Gastrocnemius medialis (tissue), 4 donors: ENCODE results near the gene TBCD. TPM values are rescaled to one million over a fixed set of nuclear protein-coding genes. Genes with fewer than 3 reads are reported as not detected.
"Not testable (repeated sequence)": the region's sequence is repeated elsewhere in the genome, so short reads cannot be mapped to it uniquely, and the experiment has no call there.

Source experiments
- ATAC-seq, 2 donors: fragments of 150-250 bp; one replicate each; pipeline ENCODE4 v1.9.1; 2016
- DNase-seq, 2 donors: peaks; one replicate each; pipeline ENCODE4 v3.0.0-alpha.2; 2019
- H3K27ac ChIP-seq, 4 donors: fragments of 200-600 bp; sonication (generic); 1 replicate in 1 of 4; 2 replicates in 3 of 4; pipeline ENCODE4 v1.5.1; 2016 to 2018; ENCODE audit warnings: mild to moderate bottlenecking in 2 of 4, moderate library complexity in 1 of 4
- H3K27me3 ChIP-seq, 3 donors: fragments of 200-600 bp; sonication (generic) in 2 of 3; 1 replicate in 1 of 3; 2 replicates in 2 of 3; pipeline versions ENCODE4 v1.5.1 to v1.6.0; 2016 to 2019; ENCODE audit warnings: mild to moderate bottlenecking in 1 of 3, moderate library complexity in 1 of 3
- H3K36me3 ChIP-seq, 2 donors: fragments of 200-600 bp; sonication (generic) in 1 of 2; one replicate each; pipeline ENCODE4 v1.5.1; 2017 to 2018
- H3K4me1 ChIP-seq, 2 donors: fragments of 200-600 bp; sonication (generic) in 1 of 2; one replicate each; pipeline ENCODE4 v1.5.1; 2016 to 2017; ENCODE audit warnings: mild to moderate bottlenecking in 2 of 2
- H3K4me3 ChIP-seq, 4 donors: fragments of 200-600 bp; sonication (generic) in 3 of 4; 1 replicate in 1 of 4; 2 replicates in 3 of 4; pipeline ENCODE4 v1.5.1; 2016 to 2019; ENCODE audit warnings: mild to moderate bottlenecking in 2 of 4
- H3K9me3 ChIP-seq, 3 donors: fragments of 200-600 bp; sonication (generic) in 2 of 3; 1 replicate in 1 of 3; 2 replicates in 2 of 3; pipeline ENCODE4 v1.5.1; 2016 to 2019
- POLR2A ChIP-seq, 2 donors: fragments of 450-650 bp; IDR thresholded peaks; one replicate each; pipeline ENCODE4 v1.6.1; 2017; ENCODE audit warnings: antibody characterized with exemption in 2 of 2, mild to moderate bottlenecking in 2 of 2, moderate library complexity in 2 of 2
- in situ Hi-C, 4 donors: fragments of 200-750 bp; cut with MboI; loops; one replicate each; pipeline versions ENCODE4 v1.15.0 to v1.8.0; 2017; ENCODE audit warnings: low sequenced_read_pairs in 4 of 4
- intact Hi-C: fragments of 100-400 bp; cut with DNase I; formaldehyde crosslinking; loops from one replicate; pipeline ENCODE4 v1.15.1; 2023; ENCODE audit warnings: low total_unique reads
- total RNA-seq, 4 donors: library from RNA; depleted of rRNA; stranded (reverse); fragments of >200 nt; gene quantifications; one replicate each; pipeline versions ENCODE4 v1.1.0 to v1.2.3, GENCODE V29; 2016
- TF ChIP-seq, protein P1 (sequence below), 5 experiments: fragments of 450-650 bp in 3 of 5; fragments of 200-600 bp in 2 of 5; sonication (generic) in 2 of 5; IDR thresholded peaks in 4 of 5; conservative IDR thresholded peaks in 1 of 5; 1 replicate in 4 of 5; 2 replicates in 1 of 5; pipeline ENCODE4 v1.5.1; 2016 to 2019; ENCODE audit warnings: antibody characterized with exemption in 5 of 5, mild to moderate bottlenecking in 3 of 5, moderate library complexity in 3 of 5

Gene TBCD
- total RNA-seq, 4 donors from 2014 or later = 18.0 to 50.4 (median 33.3) TPM

DNA sequence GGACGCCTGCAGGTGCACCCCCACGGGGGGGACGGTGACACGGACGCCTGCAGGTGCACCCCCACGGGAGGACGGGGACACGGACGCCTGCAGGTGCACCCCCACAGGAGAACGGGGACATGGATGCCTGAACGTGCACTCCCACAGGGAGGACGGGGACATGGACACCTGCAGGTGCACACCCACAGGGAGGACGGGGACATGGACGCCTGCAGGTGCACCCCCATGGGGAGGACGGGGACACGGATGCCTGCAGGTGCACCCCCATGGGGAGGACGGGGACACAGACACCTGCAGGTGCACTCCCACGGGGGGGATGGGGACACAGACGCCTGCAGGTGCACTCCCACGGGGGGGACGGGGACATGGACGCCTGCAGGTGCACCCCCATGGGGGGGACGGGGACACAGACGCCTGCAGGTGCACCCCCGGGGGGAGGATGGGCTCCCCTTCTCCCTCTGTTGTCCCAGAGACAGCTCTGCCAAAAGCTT, 213.0 kb downstream of the TBCD start:
- H3K27ac ChIP-seq = no peak overlapping the region
- no peak for TF ChIP-seq POLR2A (IDR thresholded peaks at IDR 0.05)
- TF ChIP-seq, protein P1, sequence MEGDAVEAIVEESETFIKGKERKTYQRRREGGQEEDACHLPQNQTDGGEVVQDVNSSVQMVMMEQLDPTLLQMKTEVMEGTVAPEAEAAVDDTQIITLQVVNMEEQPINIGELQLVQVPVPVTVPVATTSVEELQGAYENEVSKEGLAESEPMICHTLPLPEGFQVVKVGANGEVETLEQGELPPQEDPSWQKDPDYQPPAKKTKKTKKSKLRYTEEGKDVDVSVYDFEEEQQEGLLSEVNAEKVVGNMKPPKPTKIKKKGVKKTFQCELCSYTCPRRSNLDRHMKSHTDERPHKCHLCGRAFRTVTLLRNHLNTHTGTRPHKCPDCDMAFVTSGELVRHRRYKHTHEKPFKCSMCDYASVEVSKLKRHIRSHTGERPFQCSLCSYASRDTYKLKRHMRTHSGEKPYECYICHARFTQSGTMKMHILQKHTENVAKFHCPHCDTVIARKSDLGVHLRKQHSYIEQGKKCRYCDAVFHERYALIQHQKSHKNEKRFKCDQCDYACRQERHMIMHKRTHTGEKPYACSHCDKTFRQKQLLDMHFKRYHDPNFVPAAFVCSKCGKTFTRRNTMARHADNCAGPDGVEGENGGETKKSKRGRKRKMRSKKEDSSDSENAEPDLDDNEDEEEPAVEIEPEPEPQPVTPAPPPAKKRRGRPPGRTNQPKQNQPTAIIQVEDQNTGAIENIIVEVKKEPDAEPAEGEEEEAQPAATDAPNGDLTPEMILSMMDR (IDR thresholded peaks at IDR 0.05 in 4 of 5, conservative IDR thresholded peaks at IDR 0.05 in 1 of 5) = no peak
- no peaks in the 10 kb centered on the region for H3K9me3 ChIP-seq
- no peak for ATAC-seq
- intact Hi-C loops (no loop called here), in situ Hi-C loops (no loop called here)
- peaks cover 0 to 4% of the 10 kb centered on the region in 2 donors for H3K4me1 ChIP-seq
- no peaks in the 10 kb centered on the region for H3K36me3 ChIP-seq
- no peaks in the 10 kb centered on the region for H3K27me3 ChIP-seq
- H3K4me3 ChIP-seq = no peak overlapping the region
- no peak for DNase-seq

DNA sequence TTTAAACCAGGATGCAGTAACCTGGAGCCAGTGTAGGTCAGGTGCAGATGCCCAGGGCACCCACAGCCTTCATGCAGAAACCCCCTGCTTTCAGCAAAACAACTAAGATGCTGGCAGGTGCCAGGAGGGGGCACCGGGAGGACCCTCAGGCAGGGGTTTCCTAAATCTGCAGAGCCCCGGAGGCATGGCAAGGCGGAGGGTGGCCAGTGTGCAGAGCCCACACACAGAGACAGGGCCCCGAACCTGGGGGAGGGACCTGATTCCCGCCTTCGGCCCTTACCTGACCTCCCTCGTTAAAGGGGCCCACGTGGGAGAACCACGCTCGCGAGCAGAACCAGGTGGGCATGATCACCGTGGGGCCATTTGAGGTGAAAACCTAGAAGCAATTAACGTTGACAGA, 213.5 kb downstream of the TBCD start:
- no peak for TF ChIP-seq POLR2A (IDR thresholded peaks at IDR 0.05)
- TF ChIP-seq, protein P1 (IDR thresholded peaks at IDR 0.05 in 4 of 5, conservative IDR thresholded peaks at IDR 0.05 in 1 of 5) = no peak
- Histone ChIP-seq H3K4me1 (peaks cover 0 to 4% of the 10 kb centered on the region in 2 donors), H3K27ac (no peak overlapping the region), H3K36me3 (no peaks in the 10 kb centered on the region), H3K4me3 (no peak overlapping the region), H3K27me3 (no peaks in the 10 kb centered on the region), H3K9me3 (no peaks in the 10 kb centered on the region)
- no peak for DNase-seq
- in situ Hi-C loops (no loop called here), intact Hi-C loops (no loop called here)
- ATAC-seq = no peak

DNA sequence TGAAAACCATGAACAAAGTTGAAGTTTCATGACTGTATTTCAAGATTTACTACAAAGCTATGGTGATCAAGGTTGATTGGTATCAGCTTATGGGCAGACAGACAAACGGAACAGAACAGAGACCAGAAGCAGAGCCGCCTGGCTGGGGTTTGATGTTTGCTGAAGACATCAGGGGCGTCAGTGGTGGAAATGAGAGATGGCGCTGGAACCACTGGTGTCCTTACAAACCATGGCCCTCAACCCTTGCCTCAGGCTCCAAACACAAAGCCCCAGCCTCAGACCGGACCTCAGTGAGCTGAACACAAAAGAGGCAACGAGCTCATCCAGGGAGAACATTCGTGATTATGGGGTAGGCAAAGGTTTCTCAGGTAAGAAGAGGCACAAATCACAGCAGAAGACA, 214.6 kb downstream of the TBCD start:
- peaks cover 0 to 4% of the 10 kb centered on the region in 2 donors for H3K4me1 ChIP-seq
- no peak overlapping the region for H3K4me3 ChIP-seq
- in situ Hi-C loops = no loop called here
- no peak overlapping the region for H3K27ac ChIP-seq
- no peaks in the 10 kb centered on the region for H3K36me3 ChIP-seq
- intact Hi-C loops = no loop called here
- ATAC-seq = no peak
- no peak for DNase-seq
- no peaks in the 10 kb centered on the region for H3K27me3 ChIP-seq
- H3K9me3 ChIP-seq = no peaks in the 10 kb centered on the region
- TF ChIP-seq, protein P1 (IDR thresholded peaks at IDR 0.05 in 4 of 5, conservative IDR thresholded peaks at IDR 0.05 in 1 of 5) = no peak
- TF ChIP-seq POLR2A (IDR thresholded peaks at IDR 0.05) = no peak

DNA sequence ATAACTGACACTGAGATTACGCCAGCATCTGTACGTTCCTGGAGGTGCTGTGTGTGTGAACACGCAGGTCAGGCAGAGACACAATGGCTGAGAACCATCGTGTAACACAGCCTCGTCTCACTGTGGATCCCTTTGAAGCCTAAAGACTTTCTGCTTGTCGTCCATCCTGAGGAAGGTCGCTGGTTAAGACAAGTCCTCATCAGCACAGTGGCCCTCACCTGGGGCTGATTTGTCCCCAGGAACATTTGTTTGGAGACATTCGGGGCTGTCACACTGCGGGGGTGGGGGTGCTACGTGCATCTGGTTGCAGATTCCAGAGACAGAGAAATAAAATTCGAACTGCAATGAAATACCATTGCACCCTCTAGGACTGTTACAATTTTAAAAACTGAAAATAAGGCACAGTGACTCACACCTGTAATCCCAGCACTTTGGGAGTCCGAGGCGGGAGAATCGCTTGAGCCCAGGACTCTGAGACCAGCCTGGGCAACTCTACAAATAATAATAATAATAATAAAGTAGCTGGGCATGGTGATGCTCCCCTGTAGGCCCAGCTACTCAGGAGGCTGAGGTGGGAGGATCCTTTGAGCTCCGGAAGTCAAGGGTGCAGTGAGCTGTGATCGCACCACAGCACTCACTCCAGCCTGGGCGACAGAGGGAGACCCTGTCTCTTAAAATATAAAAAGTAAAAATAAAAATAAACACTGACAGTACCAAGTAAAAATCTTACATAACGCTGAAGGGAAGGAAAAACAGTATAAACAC, 215.6 kb downstream of the TBCD start:
- no peak for DNase-seq
- Histone ChIP-seq H3K27me3 (no peaks in the 10 kb centered on the region), H3K9me3 (no peaks in the 10 kb centered on the region), H3K4me3 (no peak overlapping the region), H3K4me1 (peaks cover 0 to 4% of the 10 kb centered on the region in 2 donors), H3K36me3 (no peaks in the 10 kb centered on the region), H3K27ac (no peak overlapping the region)
- in situ Hi-C loops = no loop called here
- TF ChIP-seq POLR2A (IDR thresholded peaks at IDR 0.05) = no peak
- TF ChIP-seq, protein P1 (IDR thresholded peaks at IDR 0.05 in 4 of 5, conservative IDR thresholded peaks at IDR 0.05 in 1 of 5) = no peak
- no peak for ATAC-seq
- intact Hi-C loops = no loop called here

DNA sequence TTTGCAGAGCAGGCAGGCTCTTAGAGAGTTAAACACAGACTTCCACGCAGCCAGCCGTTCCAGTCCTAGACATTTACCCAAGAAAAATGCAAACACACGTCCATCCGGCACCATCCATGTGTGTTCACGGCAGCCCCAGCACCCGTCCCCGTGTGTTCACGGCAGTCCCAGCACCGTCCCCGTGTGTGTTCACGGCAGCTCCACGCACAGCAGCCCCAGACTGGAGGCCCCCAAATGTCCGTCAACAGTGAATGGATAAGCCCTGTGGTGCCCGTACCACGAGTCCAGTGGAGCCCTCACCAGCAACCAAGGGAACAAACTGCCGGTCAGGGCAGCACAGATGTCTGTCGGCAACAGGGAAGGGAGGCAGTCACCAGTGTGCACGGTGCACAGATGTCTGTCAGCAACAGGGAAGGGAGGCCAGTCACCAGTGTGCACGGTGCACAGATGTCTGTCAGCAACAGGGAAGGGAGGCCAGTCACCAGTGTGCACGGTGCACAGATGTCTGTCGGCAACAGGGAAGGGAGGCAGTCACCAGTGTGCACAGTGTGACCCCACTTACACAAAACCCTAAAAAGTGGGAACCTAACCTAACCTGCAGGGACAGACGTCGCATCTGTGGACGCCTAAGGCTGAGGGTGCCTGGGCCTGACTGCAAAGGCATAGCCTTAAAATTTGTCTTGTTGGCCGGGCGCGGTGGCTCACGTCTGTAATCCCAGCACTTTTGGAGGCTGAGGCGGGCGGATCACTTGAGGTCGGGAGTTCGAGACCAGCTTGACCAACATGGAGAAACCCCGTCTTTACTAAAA, 216.4 kb downstream of the TBCD start:
- H3K36me3 ChIP-seq, intact Hi-C loops, ATAC-seq, H3K27me3 ChIP-seq, H3K27ac ChIP-seq, H3K4me1 ChIP-seq, H3K4me3 ChIP-seq, H3K9me3 ChIP-seq, DNase-seq, in situ Hi-C loops: not testable (repeated sequence)
